H9 (cell line): Measurements from ENCODE around the gene ELAC2. TPM values are rescaled to one million over a fixed set of nuclear protein-coding genes. Genes with fewer than 3 reads are reported as not detected.

Source experiments
- DNase-seq: peaks from one replicate; pipeline ENCODE4 v3.0.0-alpha.2; 2017
- H2AFZ ChIP-seq: one replicate; pipeline ENCODE4 v1.6.1; 2013; ENCODE audit warnings: mild to moderate bottlenecking, low read length, control low read depth, moderate library complexity
- H2AK5ac ChIP-seq: 2 replicates; pipeline ENCODE4 v1.6.1; 2013; ENCODE audit warnings: low read length, control low read depth, mixed read lengths; ENCODE audit not compliant: insufficient read length
- H2BK120ac ChIP-seq: one replicate; pipeline ENCODE4 v1.6.1; 2013; ENCODE audit warnings: low read depth, mild to moderate bottlenecking, low read length, control low read depth, inconsistent platforms; ENCODE audit not compliant: poor library complexity, severe bottlenecking
- H2BK12ac ChIP-seq: 2 replicates; pipeline ENCODE4 v1.6.1; 2013; ENCODE audit warnings: low read length, control low read depth, mixed read lengths, low read depth; ENCODE audit not compliant: insufficient read length
- H2BK15ac ChIP-seq: 2 replicates; pipeline ENCODE4 v1.6.1; 2013; ENCODE audit warnings: low read depth, low read length, control low read depth
- H2BK20ac ChIP-seq: one replicate; pipeline ENCODE4 v1.6.1; 2013; ENCODE audit warnings: low read depth, mild to moderate bottlenecking, low read length, control low read depth, inconsistent platforms; ENCODE audit not compliant: poor library complexity, severe bottlenecking
- H2BK5ac ChIP-seq: 2 replicates; pipeline ENCODE4 v1.6.1; 2013; ENCODE audit warnings: low read length, control low read depth, mixed read lengths; ENCODE audit not compliant: insufficient read length
- H3K14ac ChIP-seq: 2 replicates; pipeline ENCODE4 v1.6.1; 2013; ENCODE audit warnings: low read length, control low read depth; ENCODE audit not compliant: insufficient read depth
- H3K18ac ChIP-seq: 2 replicates; pipeline ENCODE4 v1.6.1; 2013; ENCODE audit warnings: low read depth, mild to moderate bottlenecking, mixed read lengths, low read length, control low read depth; ENCODE audit not compliant: insufficient read length
- H3K23ac ChIP-seq: 2 replicates; pipeline ENCODE4 v1.6.1; 2013; ENCODE audit warnings: low read length, control low read depth, mixed read lengths, low read depth; ENCODE audit not compliant: insufficient read length
- H3K23me2 ChIP-seq: 2 replicates; pipeline ENCODE4 v1.6.1; 2013; ENCODE audit warnings: low read depth, mild to moderate bottlenecking, mixed read lengths, low read length, control low read depth; ENCODE audit not compliant: insufficient read length, poor library complexity, severe bottlenecking
- H3K27ac ChIP-seq: 2 replicates; pipeline ENCODE4 v1.5.1; 2013; ENCODE audit warnings: low read length, control low read depth, mixed read lengths, low read depth; ENCODE audit not compliant: insufficient read length
- H3K27me3 ChIP-seq: 2 replicates; pipeline ENCODE4 v1.6.1; 2013; ENCODE audit warnings: low read length, control low read depth, inconsistent platforms; ENCODE audit not compliant: insufficient read depth
- H3K4ac ChIP-seq: 2 replicates; pipeline ENCODE4 v1.6.1; 2013; ENCODE audit warnings: low read depth, mild to moderate bottlenecking, control low read depth, inconsistent platforms, low read length, moderate library complexity
- H3K4me1 ChIP-seq: 2 replicates; pipeline ENCODE4 v1.6.1; 2013; ENCODE audit warnings: low read length, control low read depth, inconsistent platforms; ENCODE audit not compliant: insufficient read depth
- H3K4me2 ChIP-seq: 2 replicates; pipeline ENCODE4 v1.6.1; 2013; ENCODE audit warnings: low read length, control low read depth, mixed read lengths; ENCODE audit not compliant: insufficient read length, insufficient read depth
- H3K56ac ChIP-seq: 2 replicates; pipeline ENCODE4 v1.6.1; 2013; ENCODE audit warnings: low read depth, mild to moderate bottlenecking, mixed read lengths, low read length, control low read depth; ENCODE audit not compliant: insufficient read length
- H3K79me1 ChIP-seq: 2 replicates; pipeline ENCODE4 v1.6.1; 2013; ENCODE audit warnings: low read depth, mild to moderate bottlenecking, moderate library complexity, low read length, control low read depth, inconsistent platforms; ENCODE audit not compliant: insufficient read depth, poor library complexity, severe bottlenecking
- H3K79me2 ChIP-seq: 2 replicates; pipeline ENCODE4 v1.6.1; 2013; ENCODE audit warnings: low read length, control low read depth, inconsistent platforms; ENCODE audit not compliant: insufficient read depth
- H3K9ac ChIP-seq: 2 replicates; pipeline ENCODE4 v1.6.1; 2013; ENCODE audit warnings: low read length, control low read depth, mixed read lengths; ENCODE audit not compliant: insufficient read length; ENCODE audit errors: extremely low read depth
- H3K9me3 ChIP-seq: one replicate; pipeline ENCODE4 v1.6.1; 2013; ENCODE audit warnings: low read depth, low read length, inconsistent platforms; ENCODE audit not compliant: control insufficient read depth
- H3T11ph ChIP-seq: one replicate; pipeline ENCODE4 v1.6.1; 2013; ENCODE audit warnings: mild to moderate bottlenecking, low read length, control low read depth, inconsistent platforms
- H4K20me1 ChIP-seq: one replicate; pipeline ENCODE4 v1.6.1; 2013; ENCODE audit not compliant: control insufficient read depth, insufficient read length, insufficient read depth
- H4K5ac ChIP-seq: 2 replicates; pipeline ENCODE4 v1.6.1; 2013; ENCODE audit warnings: low read depth, mild to moderate bottlenecking, mixed read lengths, low read length, control low read depth; ENCODE audit not compliant: insufficient read length
- H4K8ac ChIP-seq: replicated peaks from 2 replicates; pipeline ENCODE4 v1.6.1; 2013; ENCODE audit warnings: low read length, control low read depth, mixed read lengths, low read depth; ENCODE audit not compliant: insufficient read length
- H4K91ac ChIP-seq: 2 replicates; pipeline ENCODE4 v1.6.1; 2013; ENCODE audit warnings: low read depth, mild to moderate bottlenecking, moderate library complexity, mixed read lengths, low read length, control low read depth; ENCODE audit not compliant: insufficient read length
- H3K27ac Mint-ChIP-seq, 3 experiments: 2 replicates in 2 of 3; 3 replicates in 1 of 3; pipeline ENCODE4 v1.8.0; 2020 to 2021; ENCODE audit warnings: mixed read lengths in 3 of 3, mild to moderate bottlenecking in 1 of 3, moderate library complexity in 1 of 3
- H3K27me3 Mint-ChIP-seq: 2 replicates; pipeline ENCODE4 v1.8.0; 2021; ENCODE audit warnings: low read depth, mild to moderate bottlenecking, moderate library complexity, mixed read lengths
- H3K36me3 Mint-ChIP-seq, 3 experiments: 2 replicates in 2 of 3; 3 replicates in 1 of 3; pipeline ENCODE4 v1.8.0; 2020 to 2021; ENCODE audit warnings: low read depth in 3 of 3, mixed read lengths in 3 of 3; ENCODE audit not compliant: insufficient read depth in 1 of 3
- H3K4me1 Mint-ChIP-seq, 2 experiments: 2 replicates each; pipeline ENCODE4 v1.8.0; 2020; ENCODE audit warnings: mixed read lengths in 2 of 2
- H3K4me3 Mint-ChIP-seq, 2 experiments: 2 replicates in 1 of 2; 3 replicates in 1 of 2; pipeline ENCODE4 v1.8.0; 2020 to 2021; ENCODE audit warnings: mild to moderate bottlenecking in 2 of 2, mixed read lengths in 2 of 2, moderate library complexity in 1 of 2
- H3K9me3 Mint-ChIP-seq, 2 experiments: 2 replicates in 1 of 2; 3 replicates in 1 of 2; pipeline ENCODE4 v1.8.0; 2020; ENCODE audit warnings: mild to moderate bottlenecking in 2 of 2, mixed read lengths in 2 of 2, moderate library complexity in 1 of 2
- WGBS: extraction: QIAGEN DNeasy Blood & Tissue Kit; methylation state at CpG from one replicate; pipeline ENCODE4 v1.1.7; 2013; ENCODE audit warnings: missing lambda C conversion rate, low lambda C conversion rate, mixed read lengths; ENCODE audit not compliant: insufficient read length; ENCODE audit errors: extremely low coverage; 5-methylcytosine and 5-hydroxymethylcytosine counted together
- total RNA-seq: library from RNA; stranded (reverse); gene quantifications from 2 replicates; pipeline ENCODE4 v1.2.1, GENCODE V29; 2021
- TF ChIP-seq, protein P1 (sequence below): fragments of 200-600 bp; sonication (generic); conservative IDR thresholded peaks from 3 replicates; pipeline ENCODE4 v1.8.0; 2021; ENCODE audit warnings: antibody characterized with exemption, mild to moderate bottlenecking

The ELAC2 gene
- total RNA-seq, 1 experiment from 2014 or later = 90.7 TPM

DNA sequence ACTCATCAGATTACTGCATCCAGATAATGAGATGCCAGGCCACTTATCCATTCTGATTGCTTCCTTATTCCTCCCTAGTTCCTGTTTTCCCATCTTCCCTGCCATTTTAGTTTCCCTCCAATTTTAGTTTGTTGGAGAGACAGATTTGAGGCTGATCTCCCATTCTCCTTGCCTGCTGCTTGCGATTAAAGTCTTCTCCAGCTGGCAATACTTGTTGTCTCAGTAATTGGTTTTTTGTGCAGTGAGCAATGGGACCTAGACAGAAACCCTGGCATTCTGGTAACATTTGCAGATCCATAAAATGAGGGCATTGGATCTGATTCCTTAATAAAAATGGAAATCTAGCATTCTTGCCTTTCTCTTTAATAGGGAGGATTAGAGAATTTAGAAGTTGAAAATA, 17.6 kb upstream of the ELAC2 start:
- Histone ChIP-seq H3K4me1 (no peaks in the 10 kb centered on the region), H3K23me2 (no peaks in the 10 kb centered on the region), H2BK120ac (no peak overlapping the region), H4K20me1 (no peaks in the 10 kb centered on the region), H3K27ac (no peak overlapping the region), H2BK5ac (no peak overlapping the region), H3K4me2 (no peak overlapping the region), H2AFZ (no peak overlapping the region), H3K14ac (no peak overlapping the region), H3T11ph (no peak overlapping the region), H2BK20ac (no peak overlapping the region), H2AK5ac (no peak overlapping the region), H3K4ac (no peak overlapping the region), H3K9ac (no peak overlapping the region), H3K18ac (no peak overlapping the region), H4K5ac (no peak overlapping the region), H3K23ac (no peak overlapping the region), H3K56ac (no peak overlapping the region), H2BK12ac (no peak overlapping the region), H2BK15ac (no peak overlapping the region), H3K27me3 (no peaks in the 10 kb centered on the region), H3K79me1 (no peaks in the 10 kb centered on the region), H4K91ac (no peak overlapping the region), H3K9me3 (peaks cover 3% of the 10 kb centered on the region), H4K8ac (no peak overlapping the region), H3K79me2 (no peaks in the 10 kb centered on the region)
- Mint-ChIP-seq H3K9me3 (peaks cover 15 to 17% of the 10 kb centered on the region in 2 experiments; a peak in 4 of 5 replicates), H3K27me3 (no peaks in the 10 kb centered on the region), H3K36me3 (peaks cover 0 to 6% (median 0%) of the 10 kb centered on the region in 3 experiments; a peak in 3 of 7 replicates), H3K4me1 (peaks cover 0 to 2% of the 10 kb centered on the region in 2 experiments; a peak in 1 of 4 replicates), H3K27ac (no peak overlapping the region), H3K4me3 (no peak overlapping the region)
- TF ChIP-seq, protein P1, sequence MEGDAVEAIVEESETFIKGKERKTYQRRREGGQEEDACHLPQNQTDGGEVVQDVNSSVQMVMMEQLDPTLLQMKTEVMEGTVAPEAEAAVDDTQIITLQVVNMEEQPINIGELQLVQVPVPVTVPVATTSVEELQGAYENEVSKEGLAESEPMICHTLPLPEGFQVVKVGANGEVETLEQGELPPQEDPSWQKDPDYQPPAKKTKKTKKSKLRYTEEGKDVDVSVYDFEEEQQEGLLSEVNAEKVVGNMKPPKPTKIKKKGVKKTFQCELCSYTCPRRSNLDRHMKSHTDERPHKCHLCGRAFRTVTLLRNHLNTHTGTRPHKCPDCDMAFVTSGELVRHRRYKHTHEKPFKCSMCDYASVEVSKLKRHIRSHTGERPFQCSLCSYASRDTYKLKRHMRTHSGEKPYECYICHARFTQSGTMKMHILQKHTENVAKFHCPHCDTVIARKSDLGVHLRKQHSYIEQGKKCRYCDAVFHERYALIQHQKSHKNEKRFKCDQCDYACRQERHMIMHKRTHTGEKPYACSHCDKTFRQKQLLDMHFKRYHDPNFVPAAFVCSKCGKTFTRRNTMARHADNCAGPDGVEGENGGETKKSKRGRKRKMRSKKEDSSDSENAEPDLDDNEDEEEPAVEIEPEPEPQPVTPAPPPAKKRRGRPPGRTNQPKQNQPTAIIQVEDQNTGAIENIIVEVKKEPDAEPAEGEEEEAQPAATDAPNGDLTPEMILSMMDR = no peak
- no peak for DNase-seq
- WGBS = no CpG with 5 or more reads among the region's 1 CpG
